ENCODE measurements around the gene GPR85.
"Not testable (repeated sequence)": the region's sequence is repeated elsewhere in the genome, so short reads cannot be mapped to it uniquely, and the experiment has no call there.

The GPR85 gene

DNA sequence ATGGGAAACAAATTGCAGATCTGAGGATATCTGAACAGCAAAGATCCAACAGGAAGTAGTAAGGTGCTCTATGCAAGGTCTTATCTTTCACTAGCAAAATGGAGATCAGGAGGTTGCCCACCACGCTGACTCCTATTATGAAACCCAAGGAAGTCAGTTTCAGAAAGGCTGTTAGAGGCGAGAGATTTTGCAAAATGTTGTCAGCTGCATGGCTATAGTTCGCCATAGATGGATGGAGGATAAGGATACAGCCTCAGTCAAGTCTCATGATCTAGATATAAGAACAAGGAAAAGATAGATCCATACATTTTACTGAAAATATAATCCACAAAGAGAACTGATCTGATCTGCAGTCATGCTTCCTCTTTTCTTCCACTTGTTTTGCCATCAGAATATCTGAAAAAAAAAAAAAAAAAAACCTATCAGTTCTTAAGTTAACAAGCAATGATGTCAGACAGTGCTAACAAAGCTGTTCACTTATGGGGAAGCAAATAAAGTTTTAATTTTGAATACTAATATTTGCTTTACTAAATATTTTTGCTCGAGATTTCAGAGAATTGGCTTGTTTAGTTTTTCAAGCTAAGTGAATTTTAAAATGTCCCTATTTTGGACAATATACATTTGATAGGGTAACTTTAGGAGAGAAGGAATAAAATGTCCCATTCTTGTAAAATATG is 2.0 kb downstream of the GPR85 start:
- Histone ChIP-seq H3K27me3 (ENCODE audit: control insufficient read depth, insufficient read depth, low read length, poor library complexity, severe bottlenecking) (peaks cover 15% of the 10 kb centered on the region), H3K9me3 (ENCODE audit: control insufficient read depth, low read length) (no peaks in the 10 kb centered on the region), H3K4me1 (ENCODE audit: control insufficient read depth, insufficient read depth, low read length) (peaks cover 18% of the 10 kb centered on the region), H3K4me3 (ENCODE audit: insufficient read depth, low read depth, low read length) (no peak overlapping the region), H3K36me3 (ENCODE audit: control insufficient read depth, insufficient read depth, low read length) (no peaks in the 10 kb centered on the region), H3K27ac (ENCODE audit: insufficient read depth, low read depth, low read length, poor library complexity, severe bottlenecking) (no peak overlapping the region)
- 84 to 87% methylated on average over 3 to 4 of the region's 4 CpGs for WGBS, 2 experiments

DNA sequence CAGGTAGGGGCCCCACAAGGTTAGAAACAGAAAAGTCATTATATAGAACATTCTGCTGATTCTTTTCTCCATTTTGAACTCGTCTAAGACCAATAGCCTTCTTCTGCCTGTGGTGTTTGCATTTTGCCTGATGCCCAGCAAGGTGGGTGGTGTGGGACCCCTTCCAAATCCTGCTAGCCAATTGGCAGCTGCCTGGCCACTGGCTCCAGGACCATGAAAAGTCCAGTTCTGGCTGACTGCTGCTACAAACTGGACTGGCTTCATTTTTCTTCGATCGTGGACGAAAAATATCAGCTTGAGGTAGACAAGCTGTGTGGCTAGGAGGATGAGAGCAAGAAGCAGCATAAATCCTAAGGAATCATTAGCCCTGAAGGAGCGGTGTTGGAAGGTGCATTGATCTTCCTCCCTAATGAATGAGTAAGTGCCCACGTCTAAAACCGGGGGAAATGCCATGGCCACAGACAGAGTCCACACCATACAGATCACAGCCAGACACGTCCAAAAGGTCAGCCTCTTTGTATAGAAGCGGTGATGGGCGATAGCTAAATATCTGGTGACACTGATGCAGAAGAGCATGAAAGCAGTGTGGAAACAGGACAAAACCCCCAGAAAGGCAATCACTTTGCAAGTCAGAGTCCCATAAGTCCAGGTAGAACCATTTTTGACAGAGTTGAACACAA is 2.7 kb downstream of the GPR85 start:
- 87 to 90% methylated on average over 10 of the region's 10 CpGs for WGBS, 2 experiments
- no peaks in the 10 kb centered on the region for H3K36me3 ChIP-seq (ENCODE audit: control insufficient read depth, insufficient read depth, low read length)
- no peak overlapping the region for H3K27ac ChIP-seq (ENCODE audit: insufficient read depth, low read depth, low read length, poor library complexity, severe bottlenecking)

DNA sequence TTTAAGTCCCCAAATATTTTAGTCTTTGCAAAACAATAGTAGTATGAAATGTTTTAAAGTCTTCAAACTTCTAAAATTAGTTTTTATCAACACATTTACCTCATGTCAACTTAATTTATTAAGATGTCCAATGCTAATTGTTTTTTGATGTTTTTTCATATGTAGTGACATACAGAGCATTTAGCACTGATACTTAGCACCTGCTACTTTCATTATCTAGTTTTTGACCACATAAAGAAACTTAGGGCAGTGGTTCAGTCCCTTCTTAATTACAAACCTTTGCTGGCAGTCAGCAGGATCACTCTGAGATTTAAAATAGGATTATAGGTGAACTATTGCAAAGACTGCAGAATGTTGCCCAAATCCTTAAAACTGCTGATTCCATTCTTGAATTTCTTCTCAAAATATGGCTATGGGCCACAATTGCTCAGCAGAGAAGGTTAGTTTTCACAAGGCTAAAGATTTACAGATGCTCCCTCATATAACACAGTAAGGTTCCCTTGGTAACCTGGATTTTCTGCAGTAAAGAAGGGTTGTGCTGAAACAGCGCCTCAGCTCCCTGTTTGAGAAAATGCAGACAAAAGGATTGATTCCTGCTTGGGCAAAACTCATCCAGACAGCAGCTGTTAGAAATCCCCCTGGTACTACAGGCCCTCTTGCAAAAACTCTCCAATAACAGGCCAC is 3.4 kb downstream of the GPR85 start:
- peaks cover 18% of the 10 kb centered on the region for H3K4me1 ChIP-seq (ENCODE audit: control insufficient read depth, insufficient read depth, low read length)
- H3K27ac ChIP-seq (ENCODE audit: insufficient read depth, low read depth, low read length, poor library complexity, severe bottlenecking) = no peak overlapping the region
- no peak overlapping the region for H3K4me3 ChIP-seq (ENCODE audit: insufficient read depth, low read depth, low read length)
- H3K9me3 ChIP-seq (ENCODE audit: control insufficient read depth, low read length) = no peaks in the 10 kb centered on the region
- H3K36me3 ChIP-seq (ENCODE audit: control insufficient read depth, insufficient read depth, low read length) = no peaks in the 10 kb centered on the region
- peaks cover 26% of the 10 kb centered on the region for H3K27me3 ChIP-seq (ENCODE audit: control insufficient read depth, insufficient read depth, low read length, poor library complexity, severe bottlenecking)
- WGBS, 2 experiments = 11 to 23% methylated on average over 1 of the region's 1 CpG

More for the DNA sequence above, 2.7 kb downstream of the GPR85 start:
- Histone ChIP-seq H3K4me3 (ENCODE audit: insufficient read depth, low read depth, low read length) (no peak overlapping the region), H3K4me1 (ENCODE audit: control insufficient read depth, insufficient read depth, low read length) (peaks cover 18% of the 10 kb centered on the region), H3K27me3 (ENCODE audit: control insufficient read depth, insufficient read depth, low read length, poor library complexity, severe bottlenecking) (peaks cover 20% of the 10 kb centered on the region), H3K9me3 (ENCODE audit: control insufficient read depth, low read length) (no peaks in the 10 kb centered on the region)

- no peaks in the 10 kb centered on the region for H3K36me3 ChIP-seq (ENCODE audit: control insufficient read depth, insufficient read depth, low read length)
- peaks cover 3% of the 10 kb centered on the region for H3K4me1 ChIP-seq (ENCODE audit: control insufficient read depth, insufficient read depth, low read length)
- H3K4me3 ChIP-seq (ENCODE audit: insufficient read depth, low read depth, low read length) = no peak overlapping the region
- H3K9me3 ChIP-seq (ENCODE audit: control insufficient read depth, low read length) = no peaks in the 10 kb centered on the region
- 28 to 67% methylated on average over 2 of the region's 2 CpGs for WGBS, 2 experiments
- peaks cover 67% of the 10 kb centered on the region for H3K27me3 ChIP-seq (ENCODE audit: control insufficient read depth, insufficient read depth, low read length, poor library complexity, severe bottlenecking)
- H3K27ac ChIP-seq (ENCODE audit: insufficient read depth, low read depth, low read length, poor library complexity, severe bottlenecking) = no peak overlapping the region
Observed at GRCh38 chr7:113078331-113078730, 8.3 kb downstream of the GPR85 start.

GRCh38 chr7:113076703-113077102 is 9.9 kb downstream of the GPR85 start:
- 18 to 40% methylated on average over 1 of the region's 3 CpGs for WGBS, 2 experiments
- H3K4me1 ChIP-seq (ENCODE audit: control insufficient read depth, insufficient read depth, low read length) = no peaks in the 10 kb centered on the region
- H3K36me3 ChIP-seq (ENCODE audit: control insufficient read depth, insufficient read depth, low read length) = no peaks in the 10 kb centered on the region
- no peak overlapping the region for H3K27ac ChIP-seq (ENCODE audit: insufficient read depth, low read depth, low read length, poor library complexity, severe bottlenecking)
- H3K27me3 ChIP-seq (ENCODE audit: control insufficient read depth, insufficient read depth, low read length, poor library complexity, severe bottlenecking) = peaks cover 67% of the 10 kb centered on the region
- no peak overlapping the region for H3K4me3 ChIP-seq (ENCODE audit: insufficient read depth, low read depth, low read length)
- H3K9me3 ChIP-seq (ENCODE audit: control insufficient read depth, low read length) = no peaks in the 10 kb centered on the region

DNA sequence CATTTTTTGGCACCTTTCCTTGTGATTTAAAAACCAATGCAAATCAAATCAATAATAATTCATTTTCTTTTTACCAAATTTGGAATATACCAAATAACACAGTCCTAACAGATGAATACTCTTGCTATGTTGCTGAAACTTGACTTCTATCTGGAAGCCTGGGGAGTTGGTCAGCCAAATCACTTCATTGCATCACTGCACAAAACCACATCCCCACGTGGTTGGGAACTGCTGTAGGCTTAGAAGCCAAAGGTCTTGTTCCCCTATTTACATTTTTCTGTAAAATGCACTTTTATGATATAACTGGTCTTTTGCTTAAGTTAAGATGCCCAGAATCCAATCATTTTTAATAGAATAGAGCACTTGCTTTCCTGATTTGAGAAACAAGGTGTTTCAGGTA is 15.2 kb downstream of the GPR85 start:
- WGBS, 2 experiments = 7% methylated on average over 1 of the region's 1 CpG; no CpG with 5 or more reads in 1 of the 2 experiments
- H3K27ac ChIP-seq (ENCODE audit: insufficient read depth, low read depth, low read length, poor library complexity, severe bottlenecking) = no peak overlapping the region
- H3K36me3 ChIP-seq (ENCODE audit: control insufficient read depth, insufficient read depth, low read length) = no peaks in the 10 kb centered on the region
- peaks cover 24% of the 10 kb centered on the region for H3K27me3 ChIP-seq (ENCODE audit: control insufficient read depth, insufficient read depth, low read length, poor library complexity, severe bottlenecking)
- no peaks in the 10 kb centered on the region for H3K4me1 ChIP-seq (ENCODE audit: control insufficient read depth, insufficient read depth, low read length)
- H3K9me3 ChIP-seq (ENCODE audit: control insufficient read depth, low read length) = no peaks in the 10 kb centered on the region
- H3K4me3 ChIP-seq (ENCODE audit: insufficient read depth, low read depth, low read length) = no peak overlapping the region

DNA sequence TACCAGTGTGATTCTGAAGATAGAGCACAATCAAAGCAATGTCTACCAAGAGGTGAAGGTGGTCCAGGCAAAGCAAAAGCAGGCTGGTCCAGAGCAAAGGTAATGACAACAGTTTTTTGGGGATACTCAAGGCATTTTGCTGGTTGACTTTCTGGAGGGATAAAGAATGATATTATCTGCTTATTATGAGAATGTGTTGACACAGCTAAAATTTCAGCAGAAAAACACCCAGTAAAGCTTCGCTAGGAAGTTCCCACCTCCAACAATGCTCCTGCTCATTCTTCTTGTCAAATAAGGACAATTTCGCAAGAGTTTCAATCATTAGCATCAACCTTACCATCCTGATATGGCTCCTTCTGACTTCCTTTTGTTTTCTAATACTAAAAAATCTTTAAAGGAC is 24.1 kb downstream of the GPR85 start:
- no peaks in the 10 kb centered on the region for H3K36me3 ChIP-seq (ENCODE audit: control insufficient read depth, insufficient read depth, low read length)
- WGBS, 2 experiments = 90 to 94% methylated on average over 2 of the region's 2 CpGs

DNA sequence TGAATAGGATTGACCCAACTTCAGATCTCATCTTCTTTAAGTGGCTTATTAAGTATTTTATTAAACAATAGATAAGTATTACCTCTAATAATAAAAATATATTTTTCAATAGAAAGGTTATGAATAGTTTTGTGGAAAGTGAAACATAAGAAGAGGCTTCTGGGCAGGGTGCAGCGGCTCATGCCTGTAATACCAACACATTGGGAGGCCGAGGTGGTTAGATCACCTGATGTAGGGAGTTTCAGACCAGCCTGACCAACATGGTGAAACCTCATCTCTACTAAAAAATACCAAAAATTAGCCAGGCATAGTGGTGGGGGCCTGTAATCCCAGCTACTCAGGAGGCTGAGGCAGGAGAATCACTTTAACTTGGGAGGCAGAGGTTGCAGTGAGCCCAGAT is 26.5 kb downstream of the GPR85 start:
- H3K4me3 ChIP-seq (ENCODE audit: insufficient read depth, low read depth, low read length) = no peak overlapping the region
- H3K4me1 ChIP-seq (ENCODE audit: control insufficient read depth, insufficient read depth, low read length) = no peaks in the 10 kb centered on the region
- WGBS, 2 experiments = 83 to 91% methylated on average over 2 of the region's 2 CpGs
- H3K27ac ChIP-seq (ENCODE audit: insufficient read depth, low read depth, low read length, poor library complexity, severe bottlenecking) = no peak overlapping the region
- no peaks in the 10 kb centered on the region for H3K9me3 ChIP-seq (ENCODE audit: control insufficient read depth, low read length)
- H3K27me3 ChIP-seq (ENCODE audit: control insufficient read depth, insufficient read depth, low read length, poor library complexity, severe bottlenecking) = no peaks in the 10 kb centered on the region
- H3K36me3 ChIP-seq (ENCODE audit: control insufficient read depth, insufficient read depth, low read length) = no peaks in the 10 kb centered on the region

More for the DNA sequence above, 24.1 kb downstream of the GPR85 start:
- no peaks in the 10 kb centered on the region for H3K9me3 ChIP-seq (ENCODE audit: control insufficient read depth, low read length)
- no peak overlapping the region for H3K27ac ChIP-seq (ENCODE audit: insufficient read depth, low read depth, low read length, poor library complexity, severe bottlenecking)
- H3K27me3 ChIP-seq (ENCODE audit: control insufficient read depth, insufficient read depth, low read length, poor library complexity, severe bottlenecking) = no peaks in the 10 kb centered on the region
- no peak overlapping the region for H3K4me3 ChIP-seq (ENCODE audit: insufficient read depth, low read depth, low read length)
- no peaks in the 10 kb centered on the region for H3K4me1 ChIP-seq (ENCODE audit: control insufficient read depth, insufficient read depth, low read length)

DNA sequence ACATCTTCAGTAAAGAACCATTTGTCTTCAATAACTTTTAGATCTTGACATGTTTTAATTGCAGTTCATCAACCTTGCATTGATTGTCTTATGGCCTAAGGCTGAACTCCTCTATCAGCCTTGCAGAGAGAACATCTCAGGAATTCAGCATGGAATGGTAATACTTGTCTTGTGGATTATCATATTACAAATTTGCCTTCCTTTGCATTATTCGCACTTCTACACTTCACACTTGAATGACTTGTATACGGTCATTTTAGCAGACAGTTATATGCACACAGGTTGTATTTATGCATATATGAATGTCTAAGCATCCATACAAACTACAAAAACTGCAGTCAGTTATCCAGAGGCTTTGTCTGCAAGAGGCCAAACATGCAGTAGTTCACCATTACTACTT is 31.7 kb downstream of the GPR85 start:
- 42 to 43% methylated on average over 2 of the region's 2 CpGs for WGBS, 2 experiments
- H3K36me3 ChIP-seq (ENCODE audit: control insufficient read depth, insufficient read depth, low read length) = no peaks in the 10 kb centered on the region
- H3K9me3 ChIP-seq (ENCODE audit: control insufficient read depth, low read length) = no peaks in the 10 kb centered on the region
- no peaks in the 10 kb centered on the region for H3K27me3 ChIP-seq (ENCODE audit: control insufficient read depth, insufficient read depth, low read length, poor library complexity, severe bottlenecking)
- H3K4me3 ChIP-seq (ENCODE audit: insufficient read depth, low read depth, low read length) = no peak overlapping the region
- no peak overlapping the region for H3K27ac ChIP-seq (ENCODE audit: insufficient read depth, low read depth, low read length, poor library complexity, severe bottlenecking)
- H3K4me1 ChIP-seq (ENCODE audit: control insufficient read depth, insufficient read depth, low read length) = no peaks in the 10 kb centered on the region

- not testable (repeated sequence) for H3K27ac ChIP-seq (ENCODE audit: insufficient read depth, low read depth, low read length, poor library complexity, severe bottlenecking); H3K9me3 ChIP-seq (ENCODE audit: control insufficient read depth, low read length); H3K4me3 ChIP-seq (ENCODE audit: insufficient read depth, low read depth, low read length); H3K4me1 ChIP-seq (ENCODE audit: control insufficient read depth, insufficient read depth, low read length); H3K36me3 ChIP-seq (ENCODE audit: control insufficient read depth, insufficient read depth, low read length); H3K27me3 ChIP-seq (ENCODE audit: control insufficient read depth, insufficient read depth, low read length, poor library complexity, severe bottlenecking)
- WGBS, 2 experiments = 81 to 86% methylated on average over 3 of the region's 3 CpGs
Observed at GRCh38 chr7:113054272-113054671, 32.4 kb downstream of the GPR85 start.

All from ectodermal cell (in vitro differentiated cells).